SH-SY5Y (cell line): ENCODE results near the gene CREB3L2.

ENCODE experiments used
- GATA2 ChIP-seq: IDR thresholded peaks from 2 replicates; pipeline ENCODE4 v1.6.1; 2011; ENCODE audit warnings: mild to moderate bottlenecking, low read depth, low read length
- GATA3 ChIP-seq: IDR thresholded peaks from 2 replicates; pipeline ENCODE4 v1.6.1; 2011; ENCODE audit warnings: low read depth, mild to moderate bottlenecking, low read length, moderate library complexity

DNA sequence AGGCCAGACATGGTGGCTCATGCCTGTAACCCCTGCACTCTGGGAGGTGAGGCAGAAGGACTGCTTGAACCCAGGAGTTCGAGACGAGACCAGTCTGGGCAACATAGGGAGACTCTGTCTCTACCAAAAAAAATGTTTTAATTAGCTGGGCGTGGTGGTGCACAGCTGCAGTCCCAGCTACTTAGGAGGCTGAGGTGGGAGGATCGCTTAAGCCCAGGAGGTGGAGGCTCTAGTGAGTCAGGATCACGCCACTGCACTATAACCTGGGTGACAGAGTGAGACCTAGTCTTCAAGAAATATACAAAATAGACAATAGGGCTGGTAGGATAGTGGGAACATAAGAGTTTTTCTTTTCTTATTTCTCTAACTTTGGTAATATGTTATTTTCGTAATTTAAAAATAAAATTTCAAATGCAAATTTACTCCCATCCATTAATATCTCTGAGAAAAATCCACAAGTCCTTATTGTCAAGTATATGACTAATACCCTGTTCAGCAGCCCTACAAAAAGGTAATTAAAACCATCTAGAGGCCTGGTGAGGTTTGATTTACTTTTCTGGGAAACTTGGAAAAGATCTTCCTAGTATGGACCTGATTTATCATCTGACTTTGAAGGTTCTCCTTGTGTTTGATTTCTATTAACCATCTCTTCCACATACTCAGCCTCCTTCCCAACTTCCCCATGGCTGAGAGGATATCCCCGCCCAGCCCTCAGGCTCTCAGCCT is 50.0 kb downstream of the CREB3L2 start:
- no peak for TF ChIP-seq GATA3
- TF ChIP-seq GATA2: no peak
